ENCODE measurements around the gene SLC18A2. TPM values are rescaled to one million over a fixed set of nuclear protein-coding genes. Genes with fewer than 3 reads are reported as not detected.
"Not testable (repeated sequence)": the region's sequence is repeated elsewhere in the genome, so short reads cannot be mapped to it uniquely, and the experiment has no call there.

The SLC18A2 gene
- total RNA-seq, 3 donors from 2014 or later (not counting 1 experiment from before 2014, with no cell fraction given) = 0.21 to 8.0 (median 0.36) TPM

GRCh38 chr10:117224881-117225280 lies 16.0 kb upstream of the SLC18A2 start:
- Mint-ChIP-seq H3K9me3 (no peaks in the 10 kb centered on the region), H3K4me1 (no peaks in the 10 kb centered on the region), H3K27me3 (ENCODE audit: low read depth in 2 of 2) (peaks cover 8 to 17% of the 10 kb centered on the region in 2 donors), H3K27ac (no peak overlapping the region), H3K36me3 (no peaks in the 10 kb centered on the region), H3K4me3 (no peak overlapping the region)
- DNase-seq (no peak), ATAC-seq (no peak)
- Histone ChIP-seq H3K9me3 (ENCODE audit: control insufficient read depth, insufficient read depth, low read length) (no peaks in the 10 kb centered on the region), H3K4me1 (ENCODE audit: control insufficient read depth, insufficient read depth, low read length) (no peaks in the 10 kb centered on the region), H3K36me3 (ENCODE audit: control insufficient read depth, insufficient read depth, low read length) (no peaks in the 10 kb centered on the region), H3K4me3 (ENCODE audit: low read length) (no peak overlapping the region), H3K27me3 (ENCODE audit: control insufficient read depth, insufficient read depth, low read length) (no peaks in the 10 kb centered on the region), H3K27ac (ENCODE audit: low read length) (no peak overlapping the region)
- 91% methylated on average over 2 of the region's 3 CpGs for WGBS (ENCODE audit: insufficient coverage)
- intact Hi-C loops (cut with micrococcal nuclease) = no loop called here
- TF ChIP-seq CTCF (IDR thresholded peaks at IDR 0.05) = no peak

GRCh38 chr10:117226813-117227451 lies 14.0 kb upstream of the SLC18A2 start:
- ATAC-seq = peak in 1 of 3 donors; percentile 52
- Mint-ChIP-seq H3K4me1 (no peaks in the 10 kb centered on the region), H3K4me3 (no peak overlapping the region), H3K27ac (no peak overlapping the region), H3K9me3 (no peaks in the 10 kb centered on the region), H3K27me3 (ENCODE audit: low read depth in 2 of 2) (peaks cover 10 to 26% of the 10 kb centered on the region in 2 donors), H3K36me3 (no peaks in the 10 kb centered on the region)
- Histone ChIP-seq H3K4me3 (ENCODE audit: low read length) (no peak overlapping the region), H3K4me1 (ENCODE audit: control insufficient read depth, insufficient read depth, low read length) (no peaks in the 10 kb centered on the region), H3K36me3 (ENCODE audit: control insufficient read depth, insufficient read depth, low read length) (no peaks in the 10 kb centered on the region), H3K27me3 (ENCODE audit: control insufficient read depth, insufficient read depth, low read length) (no peaks in the 10 kb centered on the region), H3K27ac (ENCODE audit: low read length) (no peak overlapping the region), H3K9me3 (ENCODE audit: control insufficient read depth, insufficient read depth, low read length) (no peaks in the 10 kb centered on the region)
- WGBS (ENCODE audit: insufficient coverage) = 39% methylated on average over 6 of the region's 10 CpGs
- no peak for TF ChIP-seq CTCF (IDR thresholded peaks at IDR 0.05)
- intact Hi-C loops (cut with micrococcal nuclease) = no loop called here
- DNase-seq = peak in 1 of 2 donors; percentile 24

GRCh38 chr10:117228210-117228609 lies 12.7 kb upstream of the SLC18A2 start:
- Histone ChIP-seq H3K36me3 (ENCODE audit: control insufficient read depth, insufficient read depth, low read length) (no peaks in the 10 kb centered on the region), H3K9me3 (ENCODE audit: control insufficient read depth, insufficient read depth, low read length) (no peaks in the 10 kb centered on the region), H3K4me1 (ENCODE audit: control insufficient read depth, insufficient read depth, low read length) (no peaks in the 10 kb centered on the region), H3K27me3 (ENCODE audit: control insufficient read depth, insufficient read depth, low read length) (no peaks in the 10 kb centered on the region), H3K4me3 (ENCODE audit: low read length) (no peak overlapping the region), H3K27ac (ENCODE audit: low read length) (no peak overlapping the region)
- intact Hi-C loops (cut with micrococcal nuclease) = no loop called here
- no peaks in the 10 kb centered on the region for H3K4me1 Mint-ChIP-seq
- no peak for TF ChIP-seq CTCF (IDR thresholded peaks at IDR 0.05)
- no peaks in the 10 kb centered on the region for H3K36me3 Mint-ChIP-seq
- DNase-seq (no peak), ATAC-seq (no peak)
- H3K9me3 Mint-ChIP-seq = no peaks in the 10 kb centered on the region
- H3K27ac Mint-ChIP-seq = no peak overlapping the region
- H3K27me3 Mint-ChIP-seq (ENCODE audit: low read depth in 2 of 2) = peaks cover 18 to 29% of the 10 kb centered on the region in 2 donors
- H3K4me3 Mint-ChIP-seq = no peak overlapping the region

GRCh38 chr10:117230107-117230506 lies 10.8 kb upstream of the SLC18A2 start:
- H3K36me3 Mint-ChIP-seq; H3K27ac Mint-ChIP-seq; DNase-seq; H3K27ac ChIP-seq (ENCODE audit: low read length); H3K36me3 ChIP-seq (ENCODE audit: control insufficient read depth, insufficient read depth, low read length); H3K4me1 Mint-ChIP-seq; H3K4me3 Mint-ChIP-seq; H3K9me3 Mint-ChIP-seq; H3K4me3 ChIP-seq (ENCODE audit: low read length); H3K4me1 ChIP-seq (ENCODE audit: control insufficient read depth, insufficient read depth, low read length); H3K27me3 ChIP-seq (ENCODE audit: control insufficient read depth, insufficient read depth, low read length); intact Hi-C loops (cut with micrococcal nuclease); H3K9me3 ChIP-seq (ENCODE audit: control insufficient read depth, insufficient read depth, low read length); ATAC-seq: not testable (repeated sequence)
- H3K27me3 Mint-ChIP-seq (ENCODE audit: low read depth in 2 of 2) = peaks cover 21 to 29% of the 10 kb centered on the region in 2 donors
- WGBS (ENCODE audit: insufficient coverage) = 94% methylated on average over 4 of the region's 4 CpGs

All from natural killer cell (primary cell).